ENCODE measurements around the gene HOXA11.

DNA sequence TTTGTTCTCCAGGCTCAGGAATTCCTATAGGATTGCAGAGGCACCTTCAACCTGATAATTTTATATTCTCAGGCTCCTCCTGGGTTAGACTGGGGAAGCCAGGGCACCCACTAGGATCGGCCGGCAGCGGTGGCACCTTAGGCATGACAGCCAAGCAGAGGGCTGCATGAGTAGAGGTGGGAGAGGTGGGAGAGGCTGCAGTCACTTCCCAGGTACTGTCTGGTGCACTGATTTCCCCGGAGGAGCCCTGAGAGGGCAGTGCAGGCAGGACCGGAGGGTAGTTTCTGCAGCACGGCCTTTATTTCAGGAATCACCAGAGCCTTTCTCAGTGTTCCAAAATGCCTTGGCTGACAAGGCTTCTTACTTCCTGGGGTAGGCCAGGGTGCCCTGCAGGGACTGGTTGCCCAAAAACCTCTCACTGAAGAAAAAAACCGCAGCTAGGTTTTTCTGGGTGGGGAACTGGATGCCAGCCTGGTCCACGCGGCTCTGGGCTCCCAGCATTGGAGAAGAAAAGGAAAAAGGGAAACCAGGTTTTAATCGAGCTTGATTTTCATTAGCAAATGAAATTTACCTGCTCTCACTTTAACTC is 18.4 kb upstream of the HOXA11 start:
- TF ChIP-seq CTCF (IDR thresholded peaks at IDR 0.05; ENCODE audit: low read depth, low read length) (no peak), POLR2A (IDR thresholded peaks at IDR 0.05; ENCODE audit: extremely low read depth, insufficient read length) (no peak), MYC (IDR thresholded peaks at IDR 0.05; ENCODE audit: low read depth, low read length) (no peak)
- TF ChIP-seq, protein P1, sequence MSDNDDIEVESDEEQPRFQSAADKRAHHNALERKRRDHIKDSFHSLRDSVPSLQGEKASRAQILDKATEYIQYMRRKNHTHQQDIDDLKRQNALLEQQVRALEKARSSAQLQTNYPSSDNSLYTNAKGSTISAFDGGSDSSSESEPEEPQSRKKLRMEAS (IDR thresholded peaks at IDR 0.05; ENCODE audit: low read depth, low read length): no peak
